Activated CD8-positive, alpha-beta T cell treated with anti-CD3 and anti-CD28 coated beads for 36 hours (primary cell): ENCODE data around the gene CCDC127. TPM values are rescaled to one million over a fixed set of nuclear protein-coding genes. Genes with fewer than 3 reads are reported as not detected.

Source experiments
- ATAC-seq: fragments of 200-7000 bp; cut with Tn5 transposase; one replicate; pipeline ENCODE4 v1.10.0; 2021; ENCODE audit warnings: mild to moderate bottlenecking, moderate library complexity
- CTCF ChIA-PET: fragments of 350-600 bp; sonication (Branson Sonifier 250); formaldehyde crosslinking; loops from one replicate; lab custom pipeline; 2021; ENCODE audit warnings: antibody characterized with exemption; lab: Charles Lee
- POLR2A ChIA-PET: fragments of 350-600 bp; sonication (Branson Sonifier 250); formaldehyde crosslinking; loops from one replicate; lab custom pipeline; 2021; ENCODE audit warnings: antibody characterized with exemption; lab: Charles Lee
- DNase-seq: peaks from one replicate; pipeline ENCODE4 v3.0.0-alpha.2; 2020
- H3K27ac Mint-ChIP-seq: one replicate; pipeline ENCODE4 v1.8.0; 2021; ENCODE audit warnings: mild to moderate bottlenecking, mixed read lengths
- H3K27me3 Mint-ChIP-seq: one replicate; pipeline ENCODE4 v1.8.0; 2021; ENCODE audit warnings: mixed read lengths
- H3K36me3 Mint-ChIP-seq: one replicate; pipeline ENCODE4 v1.8.0; 2021; ENCODE audit warnings: low read depth, mixed read lengths
- H3K4me1 Mint-ChIP-seq: one replicate; pipeline ENCODE4 v1.8.0; 2021; ENCODE audit warnings: low read depth, mixed read lengths
- H3K4me3 Mint-ChIP-seq: one replicate; pipeline ENCODE4 v1.8.0; 2021; ENCODE audit warnings: mild to moderate bottlenecking, moderate library complexity, mixed read lengths
- H3K9me3 Mint-ChIP-seq: one replicate; pipeline ENCODE4 v1.8.0; 2021; ENCODE audit warnings: mixed read lengths
- intact Hi-C: fragments of 100-400 bp; cut with micrococcal nuclease; formaldehyde crosslinking; loops from one replicate; pipeline ENCODE4 v1.10.0; 2022
- total RNA-seq, 2 experiments: library from RNA; stranded (reverse); gene quantifications; one replicate each; pipeline ENCODE4 v1.2.3, GENCODE V29; 2021
- TF ChIP-seq, protein P1 (sequence below): fragments of 200-600 bp; IDR thresholded peaks from one replicate; pipeline ENCODE4 v1.8.0; 2022; ENCODE audit warnings: antibody characterized with exemption, mild to moderate bottlenecking

The CCDC127 gene
- total RNA-seq, 2 experiments from 2014 or later: 4.2 to 4.3 TPM

- Mint-ChIP-seq H3K27me3 (no peaks in the 10 kb centered on the region), H3K9me3 (no peaks in the 10 kb centered on the region), H3K4me3 (no peak overlapping the region), H3K36me3 (no peaks in the 10 kb centered on the region), H3K27ac (no peak overlapping the region), H3K4me1 (no peaks in the 10 kb centered on the region)
- TF ChIP-seq, protein P1, sequence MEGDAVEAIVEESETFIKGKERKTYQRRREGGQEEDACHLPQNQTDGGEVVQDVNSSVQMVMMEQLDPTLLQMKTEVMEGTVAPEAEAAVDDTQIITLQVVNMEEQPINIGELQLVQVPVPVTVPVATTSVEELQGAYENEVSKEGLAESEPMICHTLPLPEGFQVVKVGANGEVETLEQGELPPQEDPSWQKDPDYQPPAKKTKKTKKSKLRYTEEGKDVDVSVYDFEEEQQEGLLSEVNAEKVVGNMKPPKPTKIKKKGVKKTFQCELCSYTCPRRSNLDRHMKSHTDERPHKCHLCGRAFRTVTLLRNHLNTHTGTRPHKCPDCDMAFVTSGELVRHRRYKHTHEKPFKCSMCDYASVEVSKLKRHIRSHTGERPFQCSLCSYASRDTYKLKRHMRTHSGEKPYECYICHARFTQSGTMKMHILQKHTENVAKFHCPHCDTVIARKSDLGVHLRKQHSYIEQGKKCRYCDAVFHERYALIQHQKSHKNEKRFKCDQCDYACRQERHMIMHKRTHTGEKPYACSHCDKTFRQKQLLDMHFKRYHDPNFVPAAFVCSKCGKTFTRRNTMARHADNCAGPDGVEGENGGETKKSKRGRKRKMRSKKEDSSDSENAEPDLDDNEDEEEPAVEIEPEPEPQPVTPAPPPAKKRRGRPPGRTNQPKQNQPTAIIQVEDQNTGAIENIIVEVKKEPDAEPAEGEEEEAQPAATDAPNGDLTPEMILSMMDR: no peak
- POLR2A ChIA-PET: no interaction called here
- CTCF ChIA-PET: interaction anchor here (2.0 kb wide), 1 partner anchor 10 kb away, joined by 4 read pairs; no protein-coding TSS in a partner anchor
- DNase-seq (no peak), ATAC-seq (no peak)
- intact Hi-C loops: no loop called here
Observed at GRCh38 chr5:169728-170094, 48.2 kb downstream of the CCDC127 start.

DNA sequence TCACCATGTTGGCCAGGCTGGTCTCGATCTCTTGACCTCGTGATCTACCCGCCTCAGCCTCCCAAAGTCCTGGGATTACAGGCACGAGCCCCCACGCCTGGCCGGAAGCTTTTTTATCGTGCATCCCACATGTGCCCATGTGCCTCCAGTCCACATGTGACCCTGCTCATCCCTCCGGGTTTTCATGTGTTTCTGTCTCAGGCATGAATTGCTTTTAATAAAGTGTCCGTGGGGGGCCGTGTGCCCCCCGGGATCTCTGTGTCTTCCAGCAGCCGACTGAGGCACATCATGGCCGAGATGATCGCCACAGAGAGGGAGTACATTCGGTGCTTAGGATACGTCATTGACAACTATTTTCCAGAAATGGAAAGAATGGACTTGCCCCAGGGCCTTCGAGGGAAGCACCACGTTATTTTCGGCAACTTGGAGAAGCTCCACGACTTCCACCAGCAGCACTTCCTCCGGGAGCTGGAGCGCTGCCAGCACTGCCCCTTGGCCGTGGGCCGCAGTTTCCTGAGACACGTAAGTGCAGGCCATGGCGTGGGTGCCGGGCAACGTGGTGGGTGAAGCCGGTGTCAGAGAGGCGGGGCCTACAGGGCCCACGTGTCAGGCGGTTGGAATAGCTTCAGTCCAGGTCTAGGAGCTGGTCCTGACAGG lies 48.8 kb downstream of the CCDC127 start:
- H3K27me3 Mint-ChIP-seq: no peaks in the 10 kb centered on the region
- ATAC-seq (no peak), DNase-seq (no peak)
- no peak overlapping the region for H3K4me3 Mint-ChIP-seq
- intact Hi-C loops: no loop called here
- TF ChIP-seq, protein P1: no peak
- ChIA-PET POLR2A (no interaction called here), CTCF (interaction anchor here (2.0 kb wide), 1 partner anchor 11 kb away, joined by 4 read pairs; no protein-coding TSS in a partner anchor)
- no peaks in the 10 kb centered on the region for H3K36me3 Mint-ChIP-seq
- no peaks in the 10 kb centered on the region for H3K4me1 Mint-ChIP-seq
- H3K9me3 Mint-ChIP-seq: no peaks in the 10 kb centered on the region
- no peak overlapping the region for H3K27ac Mint-ChIP-seq

GRCh38 chr5:167982-168660 lies 49.8 kb downstream of the CCDC127 start:
- intact Hi-C loops: no loop called here
- Mint-ChIP-seq H3K9me3 (no peaks in the 10 kb centered on the region), H3K4me1 (no peaks in the 10 kb centered on the region), H3K27ac (no peak overlapping the region), H3K36me3 (no peaks in the 10 kb centered on the region), H3K27me3 (no peaks in the 10 kb centered on the region), H3K4me3 (no peak overlapping the region)
- ChIA-PET POLR2A (no interaction called here), CTCF (interaction anchor here (2.0 kb wide), 1 partner anchor 12 kb away, joined by 4 read pairs; no protein-coding TSS in a partner anchor)
- TF ChIP-seq, protein P1: no peak
- ATAC-seq (no peak), DNase-seq (no peak)

DNA sequence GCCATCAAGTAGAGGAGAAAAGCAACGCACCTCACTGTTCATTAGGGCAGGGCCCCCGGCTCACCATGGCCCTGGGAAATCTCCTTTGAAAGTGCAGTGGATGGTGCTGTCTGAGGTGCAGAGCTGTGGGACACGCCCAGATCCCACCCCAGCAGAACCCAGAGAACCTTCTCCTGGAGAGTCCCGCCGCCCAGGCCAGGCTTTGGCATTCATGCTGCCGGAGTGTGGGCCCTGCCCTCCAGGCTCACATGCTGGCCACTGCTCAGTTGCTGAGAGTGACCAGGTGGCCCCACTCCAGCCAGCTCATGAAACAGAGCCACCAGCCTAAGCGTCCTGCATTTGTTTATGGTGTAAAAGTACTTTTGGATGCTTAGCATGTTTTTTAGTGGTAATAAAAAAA lies 50.4 kb downstream of the CCDC127 start:
- ChIA-PET CTCF (no interaction called here), POLR2A (no interaction called here)
- Mint-ChIP-seq H3K27me3 (no peaks in the 10 kb centered on the region), H3K9me3 (no peaks in the 10 kb centered on the region), H3K36me3 (no peaks in the 10 kb centered on the region), H3K27ac (no peak overlapping the region), H3K4me1 (no peaks in the 10 kb centered on the region), H3K4me3 (no peak overlapping the region)
- DNase-seq (no peak), ATAC-seq (no peak)
- TF ChIP-seq, protein P1: no peak
- intact Hi-C loops: no loop called here
